Endodermal cell (in vitro differentiated cells): ENCODE measurements around the gene AGAP3. TPM values are rescaled to one million over a fixed set of nuclear protein-coding genes. Genes with fewer than 3 reads are reported as not detected.

Experiments used
- DNase-seq: peaks from one replicate; pipeline ENCODE4 v3.0.0-alpha.2; 2017
- H3K27ac ChIP-seq: 2 replicates; pipeline ENCODE4 v1.5.1; 2013; ENCODE audit warnings: mild to moderate bottlenecking, low read depth, low read length, moderate library complexity
- H3K27me3 ChIP-seq: 2 replicates; pipeline ENCODE4 v1.6.1; 2013; ENCODE audit warnings: mild to moderate bottlenecking, low read length, moderate library complexity; ENCODE audit not compliant: insufficient read depth, control insufficient read depth, poor library complexity, severe bottlenecking
- H3K36me3 ChIP-seq: 2 replicates; pipeline ENCODE4 v1.7.0; 2013; ENCODE audit warnings: mild to moderate bottlenecking, low read length, moderate library complexity; ENCODE audit not compliant: control insufficient read depth, insufficient read depth
- H3K4me1 ChIP-seq: one replicate; pipeline ENCODE4 v1.7.0; 2013; ENCODE audit warnings: low read length; ENCODE audit not compliant: control insufficient read depth, insufficient read depth
- H3K4me3 ChIP-seq: 2 replicates; pipeline ENCODE4 v1.5.1; 2013; ENCODE audit warnings: mild to moderate bottlenecking, low read length, moderate library complexity
- H3K9ac ChIP-seq: 2 replicates; pipeline ENCODE4 v1.6.1; 2013; ENCODE audit warnings: mild to moderate bottlenecking, low read length, moderate library complexity; ENCODE audit not compliant: poor library complexity, severe bottlenecking; ENCODE audit errors: extremely low read depth
- H3K9me3 ChIP-seq: 2 replicates; pipeline ENCODE4 v1.6.1; 2013; ENCODE audit warnings: mild to moderate bottlenecking, low read length, moderate library complexity; ENCODE audit not compliant: control insufficient read depth
- H3K27ac Mint-ChIP-seq: 2 replicates; pipeline ENCODE4 v1.8.0; 2020; ENCODE audit warnings: mixed read lengths
- H3K27me3 Mint-ChIP-seq: 2 replicates; pipeline ENCODE4 v1.8.0; 2021; ENCODE audit warnings: mild to moderate bottlenecking, mixed read lengths; ENCODE audit not compliant: insufficient read depth
- H3K36me3 Mint-ChIP-seq: 2 replicates; pipeline ENCODE4 v1.8.0; 2020; ENCODE audit warnings: low read depth, mixed read lengths
- H3K4me1 Mint-ChIP-seq: 2 replicates; pipeline ENCODE4 v1.8.0; 2020; ENCODE audit warnings: mixed read lengths
- H3K4me3 Mint-ChIP-seq: 2 replicates; pipeline ENCODE4 v1.8.0; 2020; ENCODE audit warnings: mild to moderate bottlenecking, moderate library complexity, mixed read lengths
- H3K9me3 Mint-ChIP-seq: 2 replicates; pipeline ENCODE4 v1.8.0; 2020; ENCODE audit warnings: mild to moderate bottlenecking, mixed read lengths
- WGBS, 2 experiments: methylation state at CpG; one replicate each; pipeline versions ENCODE4 v1.1.5 to v1.1.7; 2013; ENCODE audit warnings: missing lambda C conversion rate in 2 of 2, mixed read lengths in 1 of 2; ENCODE audit not compliant: insufficient coverage in 1 of 2, insufficient read length in 1 of 2; 5-methylcytosine and 5-hydroxymethylcytosine counted together
- total RNA-seq, 2 donors: library from RNA; stranded (reverse); fragmentation: NEBNext Ultra II Directional in 1 of 2; extraction: Animal tissue kit (Norgen Biotek cat#: 25700) in 1 of 2; gene quantifications; 2 replicates in 1 of 2; 3 replicates in 1 of 2; pipeline ENCODE4 v1.2.1, GENCODE V29; 2021
- TF ChIP-seq, protein P1 (sequence below): fragments of 200-600 bp; sonication (generic); conservative IDR thresholded peaks from 2 replicates; pipeline ENCODE4 v1.5.0; 2021; ENCODE audit warnings: antibody characterized with exemption, mild to moderate bottlenecking

The AGAP3 gene
- total RNA-seq, 2 donors from 2014 or later: 113 to 116 TPM

DNA sequence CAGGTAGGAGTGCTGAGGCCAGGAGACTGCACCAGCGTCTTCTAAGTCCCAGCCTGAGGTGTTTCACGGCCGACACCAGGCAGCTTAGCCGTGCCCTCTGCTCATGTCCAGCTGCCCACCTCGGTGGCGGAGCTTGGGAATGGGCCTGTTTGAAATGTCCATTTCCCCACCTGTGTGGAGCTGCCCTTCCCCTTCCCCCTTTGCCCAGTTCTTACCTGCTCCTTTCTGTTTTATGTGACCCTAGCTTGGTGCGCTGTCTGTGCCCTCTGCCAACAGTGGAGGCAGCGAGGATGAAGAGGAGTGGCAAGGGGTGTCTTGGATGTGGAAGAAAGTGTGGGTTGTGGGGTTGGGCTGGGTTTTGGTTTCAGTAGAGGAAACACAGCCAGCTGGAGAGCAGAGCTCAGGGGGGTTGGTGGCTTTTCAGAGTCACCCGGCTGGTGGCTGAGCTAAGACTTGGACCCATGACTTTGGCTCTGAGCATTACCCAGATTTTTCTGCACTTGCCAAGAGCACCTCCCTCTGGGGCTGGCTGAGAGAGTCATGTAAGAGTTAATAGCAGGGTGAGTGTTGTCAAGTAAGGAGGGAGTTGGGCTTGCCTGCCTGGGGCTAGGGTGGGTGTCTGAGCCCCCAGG lies 43.8 kb downstream of the AGAP3 start:
- no peaks in the 10 kb centered on the region for H3K4me1 Mint-ChIP-seq
- H3K27me3 Mint-ChIP-seq: peaks cover under 1% of the 10 kb centered on the region
- 94 to 96% methylated on average over 7 to 9 of the region's 9 CpGs for WGBS, 2 experiments
- Histone ChIP-seq H3K27me3 (no peaks in the 10 kb centered on the region), H3K36me3 (peaks cover 45% of the 10 kb centered on the region), H3K27ac (no peak overlapping the region), H3K9me3 (no peaks in the 10 kb centered on the region), H3K9ac (no peak overlapping the region), H3K4me1 (peaks cover 4% of the 10 kb centered on the region), H3K4me3 (no peak overlapping the region)
- no peak overlapping the region for H3K27ac Mint-ChIP-seq
- TF ChIP-seq, protein P1, sequence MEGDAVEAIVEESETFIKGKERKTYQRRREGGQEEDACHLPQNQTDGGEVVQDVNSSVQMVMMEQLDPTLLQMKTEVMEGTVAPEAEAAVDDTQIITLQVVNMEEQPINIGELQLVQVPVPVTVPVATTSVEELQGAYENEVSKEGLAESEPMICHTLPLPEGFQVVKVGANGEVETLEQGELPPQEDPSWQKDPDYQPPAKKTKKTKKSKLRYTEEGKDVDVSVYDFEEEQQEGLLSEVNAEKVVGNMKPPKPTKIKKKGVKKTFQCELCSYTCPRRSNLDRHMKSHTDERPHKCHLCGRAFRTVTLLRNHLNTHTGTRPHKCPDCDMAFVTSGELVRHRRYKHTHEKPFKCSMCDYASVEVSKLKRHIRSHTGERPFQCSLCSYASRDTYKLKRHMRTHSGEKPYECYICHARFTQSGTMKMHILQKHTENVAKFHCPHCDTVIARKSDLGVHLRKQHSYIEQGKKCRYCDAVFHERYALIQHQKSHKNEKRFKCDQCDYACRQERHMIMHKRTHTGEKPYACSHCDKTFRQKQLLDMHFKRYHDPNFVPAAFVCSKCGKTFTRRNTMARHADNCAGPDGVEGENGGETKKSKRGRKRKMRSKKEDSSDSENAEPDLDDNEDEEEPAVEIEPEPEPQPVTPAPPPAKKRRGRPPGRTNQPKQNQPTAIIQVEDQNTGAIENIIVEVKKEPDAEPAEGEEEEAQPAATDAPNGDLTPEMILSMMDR: no peak
- H3K4me3 Mint-ChIP-seq: no peak overlapping the region
- DNase-seq: no peak
- H3K9me3 Mint-ChIP-seq: no peaks in the 10 kb centered on the region
- H3K36me3 Mint-ChIP-seq: peaks cover 47% of the 10 kb centered on the region

DNA sequence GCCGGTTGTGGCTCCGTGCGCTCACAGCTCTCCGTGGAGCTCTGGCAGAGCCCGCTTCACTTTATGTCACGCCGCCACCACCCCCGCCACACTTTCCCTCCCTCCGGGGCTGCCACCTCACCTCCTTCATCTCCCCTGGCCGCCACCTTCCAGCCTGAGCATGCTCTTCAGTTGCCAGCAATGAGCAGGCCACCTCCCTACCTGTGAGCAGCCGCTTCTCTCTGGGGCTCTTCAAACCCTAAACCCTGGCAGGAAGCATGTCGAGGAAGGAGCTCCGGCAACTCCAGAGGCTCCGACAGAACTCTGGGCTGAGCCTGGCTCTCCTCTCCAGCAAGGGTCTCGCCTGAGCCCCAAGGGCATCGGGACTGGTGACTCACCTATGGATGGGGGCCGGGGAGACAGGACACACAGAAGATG lies 44.5 kb downstream of the AGAP3 start:
- peaks cover 51% of the 10 kb centered on the region for H3K36me3 ChIP-seq
- H3K27me3 ChIP-seq: no peaks in the 10 kb centered on the region
- H3K4me3 ChIP-seq: no peak overlapping the region
- peaks cover 4% of the 10 kb centered on the region for H3K4me1 ChIP-seq
- H3K9me3 ChIP-seq: no peaks in the 10 kb centered on the region
- no peaks in the 10 kb centered on the region for H3K9me3 Mint-ChIP-seq
- H3K9ac ChIP-seq: no peak overlapping the region
- no peak overlapping the region for H3K4me3 Mint-ChIP-seq
- H3K27ac ChIP-seq: no peak overlapping the region
- DNase-seq: no peak
- H3K27me3 Mint-ChIP-seq: no peaks in the 10 kb centered on the region
- no peak overlapping the region for H3K27ac Mint-ChIP-seq
- TF ChIP-seq, protein P1: no peak
- H3K36me3 Mint-ChIP-seq: peaks cover 50% of the 10 kb centered on the region
- 94 to 98% methylated on average over 12 to 17 of the region's 17 CpGs for WGBS, 2 experiments
- no peaks in the 10 kb centered on the region for H3K4me1 Mint-ChIP-seq

DNA sequence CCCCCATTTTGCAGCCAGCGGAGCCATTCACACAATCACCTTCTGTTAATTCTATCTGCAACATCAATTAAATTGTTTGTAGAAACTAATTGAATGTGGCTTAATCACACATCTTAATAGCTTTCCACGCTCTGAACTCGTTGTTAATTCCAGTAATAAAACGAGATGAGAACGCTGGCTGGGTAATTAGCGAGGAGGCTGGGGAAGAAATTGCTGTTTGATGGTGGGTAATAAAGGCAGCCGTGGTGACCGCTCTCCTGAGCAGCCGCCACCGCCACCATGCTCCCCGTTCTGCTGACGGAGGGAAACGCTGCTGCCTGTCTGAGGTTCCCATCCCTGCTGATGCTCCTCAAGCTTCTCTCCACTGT lies 44.9 kb downstream of the AGAP3 start:
- Histone ChIP-seq H3K4me1 (peaks cover 4% of the 10 kb centered on the region), H3K9ac (no peak overlapping the region), H3K4me3 (no peak overlapping the region), H3K27ac (no peak overlapping the region), H3K36me3 (peaks cover 56% of the 10 kb centered on the region), H3K27me3 (no peaks in the 10 kb centered on the region), H3K9me3 (no peaks in the 10 kb centered on the region)
- Mint-ChIP-seq H3K36me3 (peaks cover 51% of the 10 kb centered on the region), H3K4me3 (no peak overlapping the region), H3K4me1 (no peaks in the 10 kb centered on the region), H3K9me3 (no peaks in the 10 kb centered on the region), H3K27me3 (no peaks in the 10 kb centered on the region), H3K27ac (no peak overlapping the region)
- no peak for DNase-seq
- TF ChIP-seq, protein P1: no peak
- WGBS, 2 experiments: 94 to 96% methylated on average over 10 to 13 of the region's 13 CpGs
